Endothelial cell of umbilical vein (primary cell): Measurements from ENCODE around the gene PGAP3. TPM values are rescaled to one million over a fixed set of nuclear protein-coding genes. Genes with fewer than 3 reads are reported as not detected.

Experiments used
- Bru-seq: library from RNA; stranded (reverse); fragments of 400-500 nt; gene quantifications from one replicate; lab custom pipeline; 2021; lab: Mats Ljungman, UMichigan
- BruChase-seq, 2 experiments: library from RNA; stranded (reverse); fragments of 400-500 nt; gene quantifications; one replicate each; lab custom pipeline; 2021; lab: Mats Ljungman, UMichigan
- BruUV-seq: library from RNA; stranded (reverse); fragments of 400-500 nt; replicated peaks from 2 replicates; lab custom pipeline; 2021; lab: Mats Ljungman, UMichigan
- CTCF ChIA-PET: fragments of 300-600, 350-600 bp; sonication (Branson Sonifier 250); formaldehyde crosslinking; loops from one replicate; lab custom pipeline; 2021; ENCODE audit warnings: antibody characterized with exemption, inconsistent platforms; lab: Charles Lee
- POLR2A ChIA-PET: fragments of 300-600, 350-600 bp; sonication (Branson Sonifier 250); formaldehyde crosslinking; loops from one replicate; lab custom pipeline; 2021; ENCODE audit warnings: antibody characterized with exemption, inconsistent platforms; lab: Charles Lee
- DNase-seq: peaks from one replicate; pipeline ENCODE4 v3.0.0-alpha.2; 2011; ENCODE audit warnings: low read depth, low spot score
- FAIRE-seq: peaks from 2 replicates; lab custom pipeline; 2011; peaks lifted over from hg19 to GRCh38; lab: Jason Lieb, UNC
- H2AFZ ChIP-seq: 2 replicates; pipeline ENCODE4 v1.6.0; 2012; ENCODE audit warnings: low read depth, low read length, control low read depth, inconsistent platforms
- H3K27ac ChIP-seq: 2 replicates; pipeline ENCODE4 v1.5.1; 2011; ENCODE audit warnings: low read depth, mild to moderate bottlenecking, control low read depth, low read length, moderate library complexity; ENCODE audit not compliant: insufficient read depth
- H3K27me3 ChIP-seq, 2 experiments: 2 replicates each; pipeline versions ENCODE4 v1.6.0 to v1.6.1; 2011; ENCODE audit warnings: low read length in 2 of 2, mixed read lengths in 1 of 2; ENCODE audit not compliant: control insufficient read depth in 2 of 2, insufficient read depth in 2 of 2
- H3K36me3 ChIP-seq, 2 experiments: 2 replicates in 1 of 2; 3 replicates in 1 of 2; pipeline ENCODE4 v1.5.1; 2011; ENCODE audit warnings: low read length in 2 of 2, mild to moderate bottlenecking in 1 of 2, moderate library complexity in 1 of 2; ENCODE audit not compliant: control insufficient read depth in 2 of 2, insufficient read depth in 2 of 2; ENCODE audit errors: extremely low read depth in 1 of 2
- H3K4me1 ChIP-seq: 3 replicates; pipeline ENCODE4 v1.5.1; 2011; ENCODE audit warnings: mild to moderate bottlenecking, low read length; ENCODE audit not compliant: control insufficient read depth, insufficient read depth; ENCODE audit errors: extremely low read depth
- H3K4me2 ChIP-seq: 2 replicates; pipeline ENCODE4 v1.6.1; 2011; ENCODE audit warnings: low read length, control low read depth, mixed read lengths; ENCODE audit not compliant: insufficient read depth
- H3K4me3 ChIP-seq, 3 experiments: fragments of 200-600 bp in 1 of 3; sonication (generic), shearing (Covaris generic) in 1 of 3; replicated peaks in 1 of 3; 2 replicates each; pipeline ENCODE4 v1.5.1; 2011 to 2016; ENCODE audit warnings: control low read depth in 3 of 3, low read length in 3 of 3, mild to moderate bottlenecking in 2 of 3, inconsistent platforms in 1 of 3, low read depth in 1 of 3, moderate library complexity in 1 of 3; ENCODE audit not compliant: insufficient read depth in 1 of 3
- H3K79me2 ChIP-seq: 2 replicates; pipeline ENCODE4 v1.6.0; 2012; ENCODE audit warnings: low read length, inconsistent platforms; ENCODE audit not compliant: control insufficient read depth, insufficient read depth
- H3K9ac ChIP-seq: replicated peaks from 2 replicates; pipeline ENCODE3; 2011; ENCODE audit warnings: low read length, control low read depth; ENCODE audit not compliant: insufficient read depth; ENCODE audit errors: extremely low read depth
- H3K9me1 ChIP-seq: replicated peaks from 3 replicates; pipeline ENCODE4 v1.6.0; 2011; ENCODE audit warnings: mild to moderate bottlenecking, low read length; ENCODE audit not compliant: control insufficient read depth, insufficient read depth; ENCODE audit errors: extremely low read depth
- H3K9me3 ChIP-seq: replicated peaks from 2 replicates; pipeline ENCODE4 v1.5.1; 2012; ENCODE audit warnings: low read length, inconsistent platforms; ENCODE audit not compliant: control insufficient read depth, insufficient read depth
- H4K20me1 ChIP-seq: replicated peaks from 2 replicates; pipeline ENCODE3; 2011; ENCODE audit warnings: mild to moderate bottlenecking, low read length; ENCODE audit not compliant: control insufficient read depth, insufficient read depth; ENCODE audit errors: extremely low read depth
- CTCF ChIP-seq, 2 donors: IDR thresholded peaks; 1 replicate in 1 of 2; 2 replicates in 1 of 2; pipeline ENCODE4 v1.5.1; 2011; ENCODE audit warnings: low read length in 2 of 2, mild to moderate bottlenecking in 2 of 2, moderate library complexity in 2 of 2, control low read depth in 1 of 2, inconsistent platforms in 1 of 2, low read depth in 1 of 2; ENCODE audit not compliant: insufficient read depth in 1 of 2; ENCODE audit errors: extremely low read depth in 1 of 2
- EZH2 ChIP-seq: IDR thresholded peaks from 2 replicates; pipeline ENCODE4 v1.6.1; 2012; ENCODE audit warnings: borderline replicate concordance, low read depth, mild to moderate bottlenecking, moderate library complexity, low read length, inconsistent platforms; ENCODE audit not compliant: severe bottlenecking
- FOS ChIP-seq: IDR thresholded peaks from 2 replicates; pipeline ENCODE4 v1.6.1; 2011; ENCODE audit warnings: mild to moderate bottlenecking, low read length, moderate library complexity, borderline replicate concordance; ENCODE audit not compliant: insufficient read depth
- GATA2 ChIP-seq: IDR thresholded peaks from 2 replicates; pipeline ENCODE4 v1.7.0; 2011; ENCODE audit warnings: low read depth, mild to moderate bottlenecking, moderate library complexity, mixed read lengths, low read length; ENCODE audit not compliant: insufficient read length, insufficient read depth
- JUN ChIP-seq: IDR thresholded peaks from 2 replicates; pipeline ENCODE4 v1.6.1; 2011; ENCODE audit warnings: borderline replicate concordance, low read depth; ENCODE audit not compliant: insufficient read length, insufficient read depth
- MYC ChIP-seq: IDR thresholded peaks from one replicate; pipeline ENCODE4 v1.6.1; 2011; ENCODE audit warnings: mild to moderate bottlenecking, low read depth, low read length
- POLR2A ChIP-seq: IDR thresholded peaks from 2 replicates; pipeline ENCODE4 v1.6.1; 2012; ENCODE audit warnings: low read depth, mild to moderate bottlenecking, control low read depth, low read length
- POLR2AphosphoS5 ChIP-seq: IDR thresholded peaks from 2 replicates; pipeline ENCODE4 v1.6.1; 2012; ENCODE audit warnings: low read depth, mild to moderate bottlenecking, control low read depth, low read length, moderate library complexity; ENCODE audit not compliant: insufficient read depth
- dilution Hi-C: fragments of 300-500 bp; cut with MboI; formaldehyde crosslinking; loops from one replicate; pipeline ENCODE4 v1.15.0; 2019; ENCODE audit warnings: low sequenced_read_pairs; ENCODE audit not compliant: extremely low pct_ligation_motif_present
- intact Hi-C: fragments of 100-400 bp; cut with micrococcal nuclease; formaldehyde crosslinking; loops from one replicate; pipeline ENCODE4 v1.10.0; 2022
- long read RNA-seq: library from polyadenylated mRNA; stranded (forward); transcript quantifications from one replicate; pipeline ENCODE4 v2.0.0, GENCODE V29; 2021
- polyA minus RNA-seq, 3 experiments: library from RNA; depleted of rRNA, polyadenylated mRNA; stranded (reverse); fragments of >200 nt; gene quantifications; 1 replicate in 1 of 3; 2 replicates in 2 of 3; pipeline ENCODE4 v1.2.3, GENCODE V29; 2011
- polyA plus RNA-seq, 4 experiments: library from polyadenylated mRNA; depleted of rRNA in 3 of 4; stranded (reverse) in 3 of 4; unstranded in 1 of 4; fragments of >200 nt; gene quantifications; 2 replicates each; pipeline versions ENCODE4 v1.2.1 to v1.2.3, GENCODE V29; 2011 to 2012; ENCODE audit warnings: missing spikeins in 1 of 4
- total RNA-seq: library from RNA; stranded (reverse); gene quantifications from 2 replicates; pipeline ENCODE4 v1.2.3, GENCODE V29; 2021
- TF ChIP-seq, protein P1 (sequence below): IDR thresholded peaks from 2 replicates; pipeline ENCODE4 v1.6.1; 2011; ENCODE audit not compliant: insufficient read depth, insufficient read length

PGAP3 gene
- total RNA-seq (6.4 and 7.0 TPM in 2 replicates), polyA plus RNA-seq (14.9 and 17.0 TPM in 2 replicates), polyA minus RNA-seq (8.3 and 9.9 TPM in 2 replicates), Bru-seq, nascent RNA (percentile 37 among the genes with signal in this experiment), BruChase-seq, experiment 1, labeled RNA remaining after a 6-hour chase (percentile 44 among the genes with signal in this experiment), BruChase-seq, experiment 2, labeled RNA remaining after a 2-hour chase (percentile 41 among the genes with signal in this experiment)
- polyA plus RNA-seq (2011; cell fraction: cytosol; rRNA removed), result 6.9 and 9.6 TPM in 2 replicates
- 31.1 and 34.7 TPM in 2 replicates for polyA plus RNA-seq (2011; cell fraction: nucleus; rRNA removed)
- 4.2 and 6.0 TPM in 2 replicates for polyA plus RNA-seq (2012)
- 2.4 TPM for polyA minus RNA-seq (2011; cell fraction: cytosol; rRNA and poly(A)+ RNA removed)
- polyA minus RNA-seq (2011; cell fraction: nucleus; rRNA and poly(A)+ RNA removed), result 5.9 and 6.2 TPM in 2 replicates
- long read RNA-seq, partial matches to known transcripts, result 3 of 13 reads
- long read RNA-seq, other reads (novel, unspliced or antisense), result 4 of 13 reads

DNA sequence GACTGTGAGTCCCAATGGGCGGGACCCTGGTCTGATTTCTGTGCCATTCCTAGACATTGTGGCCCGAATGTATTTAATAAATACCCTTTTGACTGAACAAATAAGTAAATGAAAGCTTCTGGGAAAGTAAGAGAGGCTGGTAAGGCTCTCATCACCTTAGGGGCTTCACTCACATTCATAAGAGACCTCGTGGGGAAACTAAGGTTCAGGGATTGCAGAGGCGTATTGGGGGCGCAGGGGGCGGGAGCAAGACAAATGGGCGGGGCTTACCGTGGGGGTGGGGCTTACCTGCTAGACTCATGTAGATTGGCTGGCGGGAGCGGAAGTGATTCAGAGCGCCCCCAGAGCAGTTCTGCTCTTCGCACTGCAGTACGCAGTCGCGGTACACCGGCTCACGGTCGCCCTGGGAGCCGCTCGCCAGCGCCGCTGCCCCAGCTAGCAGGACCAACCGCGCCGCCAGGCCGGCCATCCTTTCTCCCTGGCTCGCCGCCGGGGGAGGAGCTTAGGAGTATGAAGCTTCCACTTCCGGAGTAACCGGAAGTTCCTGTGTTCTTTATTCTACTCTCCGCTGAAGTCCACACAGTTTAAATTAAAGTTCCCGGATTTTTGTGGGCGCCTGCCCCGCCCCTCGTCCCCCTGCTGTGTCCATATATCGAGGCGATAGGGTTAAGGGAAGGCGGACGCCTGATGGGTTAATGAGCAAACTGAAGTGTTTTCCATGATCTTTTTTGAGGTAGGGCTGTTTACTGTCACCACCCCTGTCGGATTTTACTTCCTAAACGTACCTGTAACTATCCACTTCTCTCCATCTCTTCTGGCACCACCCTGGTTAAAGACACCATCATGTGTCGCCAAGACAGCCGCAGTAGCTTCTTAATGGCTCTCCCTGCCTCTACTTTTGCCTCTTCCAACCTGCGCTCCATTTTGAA, at the start of gene PGAP3:
TSS of gene PGAP3 (minus strand) at position 512 of the 929 bp plus-strand sequence. CDS start at position 469, 43 bp downstream.
- peak within 1 kb of the TSS; percentile 56 for H3K27ac ChIP-seq
- intact Hi-C loops, result no loop called here
- H3K36me3 ChIP-seq, result no peaks in the 10 kb centered on the region
- peaks cover 9% of the 10 kb centered on the region for H3K4me1 ChIP-seq
- no peaks in the 10 kb centered on the region for H3K79me2 ChIP-seq
- DNase-seq (peak; percentile 94), FAIRE-seq (peak; percentile 81)
- peak within 1 kb of the TSS; percentile 95 for H3K4me2 ChIP-seq
- dilution Hi-C loops, result no loop called here
- peak within 1 kb of the TSS; percentile 69 to 91 (median 74) for H3K4me3 ChIP-seq
- TF ChIP-seq FOS, result no peak
- peak; percentile 85 for TF ChIP-seq POLR2A
- no peak for TF ChIP-seq JUN
- TF ChIP-seq, protein P1, sequence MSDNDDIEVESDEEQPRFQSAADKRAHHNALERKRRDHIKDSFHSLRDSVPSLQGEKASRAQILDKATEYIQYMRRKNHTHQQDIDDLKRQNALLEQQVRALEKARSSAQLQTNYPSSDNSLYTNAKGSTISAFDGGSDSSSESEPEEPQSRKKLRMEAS, result no peak
- TF ChIP-seq POLR2AphosphoS5, result peak; percentile 84
- TF ChIP-seq CTCF (IDR thresholded peaks at IDR 0.05; ENCODE audit: extremely low read depth in 1 of 2, insufficient read depth in 1 of 2, low read depth in 1 of 2, low read length in 2 of 2), result no peak
- no peak for TF ChIP-seq GATA2
- TF ChIP-seq MYC, result no peak
- TF ChIP-seq EZH2, result no peak
- H3K9me3 ChIP-seq, result no peaks in the 10 kb centered on the region
- CTCF ChIA-PET, result interaction anchor here (0.7 to 2.1 kb wide), 8 partner anchors 12 to 271 kb away, joined by 3 to 12 read pairs (median 4); partner anchors contain the start of genes ERBB2 and MIEN1
- peak within 1 kb of the TSS; percentile 84 for H2AFZ ChIP-seq
- no peaks in the 10 kb centered on the region for H3K9me1 ChIP-seq
- BruUV-seq, result TSS peak; percentile 91
- POLR2A ChIA-PET, result no interaction called here
- peak within 1 kb of the TSS; percentile 76 for H3K9ac ChIP-seq
- no peaks in the 10 kb centered on the region for H4K20me1 ChIP-seq
- H3K27me3 ChIP-seq, result no peaks in the 10 kb centered on the region
